H1 (cell line): Measurements from ENCODE around the gene OCSTAMP. TPM values are rescaled to one million over a fixed set of nuclear protein-coding genes. Genes with fewer than 3 reads are reported as not detected.

ENCODE experiments used
- CTCF ChIA-PET: fragments of 300-600 bp; sonication (Branson Sonifier 250); formaldehyde crosslinking; loops from one replicate; lab custom pipeline; 2021; ENCODE audit not compliant: partially characterized antibody; lab: Charles Lee
- POLR2A ChIA-PET: fragments of 300-600 bp; sonication (Branson Sonifier 250); formaldehyde crosslinking; loops from one replicate; lab custom pipeline; 2021; ENCODE audit warnings: inconsistent platforms; ENCODE audit not compliant: partially characterized antibody; lab: Charles Lee
- DNase-seq, 2 experiments: peaks; one replicate each; pipeline versions ENCODE4 v3.0.0 to v3.0.0-alpha.2; 2010 to 2022; ENCODE audit warnings: low spot score in 2 of 2, low read depth in 1 of 2, mixed read lengths in 1 of 2
- FAIRE-seq: peaks from 2 replicates; lab custom pipeline; 2011; peaks lifted over from hg19 to GRCh38; lab: Jason Lieb, UNC
- H2AFZ ChIP-seq: 2 replicates; pipeline ENCODE4 v1.8.1; 2012; ENCODE audit warnings: low read length, inconsistent platforms
- H2AK5ac ChIP-seq: 2 replicates; pipeline ENCODE4 v1.6.1; 2013; ENCODE audit warnings: low read depth, low read length
- H2BK120ac ChIP-seq: replicated peaks from 2 replicates; pipeline ENCODE3; 2013; ENCODE audit warnings: low read depth, low read length, inconsistent platforms
- H2BK12ac ChIP-seq: 2 replicates; pipeline ENCODE4 v1.6.1; 2013; ENCODE audit warnings: low read depth, low read length
- H2BK15ac ChIP-seq: 2 replicates; pipeline ENCODE4 v1.6.1; 2013; ENCODE audit warnings: low read length
- H2BK20ac ChIP-seq: 2 replicates; pipeline ENCODE4 v1.6.1; 2013; ENCODE audit warnings: low read length
- H2BK5ac ChIP-seq: 2 replicates; pipeline ENCODE4 v1.6.1; 2013; ENCODE audit warnings: low read depth, low read length
- H3K14ac ChIP-seq: 2 replicates; pipeline ENCODE4 v1.6.1; 2013; ENCODE audit warnings: inconsistent platforms; ENCODE audit not compliant: insufficient read length
- H3K18ac ChIP-seq: 2 replicates; pipeline ENCODE4 v1.6.1; 2013; ENCODE audit warnings: low read length; ENCODE audit errors: extremely low read depth
- H3K23ac ChIP-seq: 2 replicates; pipeline ENCODE4 v1.6.1; 2013; ENCODE audit warnings: inconsistent platforms; ENCODE audit not compliant: insufficient read length
- H3K23me2 ChIP-seq: 2 replicates; pipeline ENCODE4 v1.6.1; 2013; ENCODE audit warnings: low read depth, low read length
- H3K27ac ChIP-seq: 2 replicates; pipeline ENCODE4 v1.6.1; 2011; ENCODE audit warnings: low read depth, low read length, inconsistent platforms
- H3K27me3 ChIP-seq, 4 experiments: replicated peaks in 1 of 4; 1 replicate in 1 of 4; 2 replicates in 3 of 4; pipeline versions ENCODE4 v1.6.1 to v1.8.1; 2011 to 2013; ENCODE audit warnings: low read length in 3 of 4, mild to moderate bottlenecking in 3 of 4, inconsistent platforms in 2 of 4, mixed read lengths in 2 of 4, moderate library complexity in 1 of 4; ENCODE audit not compliant: control insufficient read depth in 3 of 4, insufficient read depth in 3 of 4; ENCODE audit errors: extremely low read depth in 1 of 4
- H3K36me3 ChIP-seq, 4 experiments: 2 replicates each; pipeline versions ENCODE4 v1.6.1 to v1.8.1; 2011 to 2013; ENCODE audit warnings: mild to moderate bottlenecking in 4 of 4, low read length in 3 of 4, moderate library complexity in 2 of 4, control low read depth in 1 of 4, inconsistent platforms in 1 of 4; ENCODE audit not compliant: insufficient read depth in 4 of 4, control insufficient read depth in 2 of 4
- H3K4ac ChIP-seq: replicated peaks from 2 replicates; pipeline ENCODE3; 2013; ENCODE audit warnings: low read length, low read depth, mixed read lengths, inconsistent platforms; ENCODE audit not compliant: insufficient read length
- H3K4me1 ChIP-seq, 4 experiments: replicated peaks in 1 of 4; 1 replicate in 1 of 4; 2 replicates in 3 of 4; pipeline versions ENCODE4 v1.6.1 to v1.8.1; 2011 to 2013; ENCODE audit warnings: low read length in 3 of 4, inconsistent platforms in 2 of 4, mixed read lengths in 1 of 4; ENCODE audit not compliant: insufficient read depth in 4 of 4, control insufficient read depth in 3 of 4
- H3K4me2 ChIP-seq, 2 experiments: 2 replicates each; pipeline versions ENCODE4 v1.6.1 to v1.8.1; 2011 to 2013; ENCODE audit warnings: low read depth in 2 of 2, low read length in 2 of 2, control low read depth in 1 of 2, inconsistent platforms in 1 of 2, mild to moderate bottlenecking in 1 of 2; ENCODE audit not compliant: insufficient read depth in 1 of 2
- H3K4me3 ChIP-seq, 4 experiments: fragments of 200-600, 300-600 bp in 1 of 4; sonication (generic), shearing (Covaris generic), sonication (Bioruptor Twin) in 1 of 4; 2 replicates each; pipeline versions ENCODE4 v1.5.1 to v1.8.1; 2011 to 2016; ENCODE audit warnings: low read length in 4 of 4, low read depth in 3 of 4, control low read depth in 2 of 4, inconsistent platforms in 2 of 4, mild to moderate bottlenecking in 2 of 4, mixed read lengths in 1 of 4, moderate library complexity in 1 of 4; ENCODE audit not compliant: insufficient read depth in 2 of 4; ENCODE audit errors: extremely low read depth in 1 of 4
- H3K56ac ChIP-seq: replicated peaks from 2 replicates; pipeline ENCODE3; 2013; ENCODE audit warnings: low read depth, mild to moderate bottlenecking, mixed read lengths, low read length, inconsistent platforms; ENCODE audit not compliant: insufficient read length
- H3K79me1 ChIP-seq: 2 replicates; pipeline ENCODE4 v1.6.1; 2013; ENCODE audit warnings: low read depth, low read length, control low read depth
- H3K79me2 ChIP-seq, 2 experiments: 2 replicates each; pipeline versions ENCODE4 v1.6.1 to v1.8.1; 2012 to 2013; ENCODE audit warnings: low read length in 2 of 2, mild to moderate bottlenecking in 2 of 2, inconsistent platforms in 1 of 2; ENCODE audit not compliant: insufficient read depth in 2 of 2, control insufficient read depth in 1 of 2
- H3K9ac ChIP-seq, 4 experiments: replicated peaks in 1 of 4; 1 replicate in 1 of 4; 2 replicates in 3 of 4; pipeline versions ENCODE4 v1.6.1 to v1.8.1; 2011 to 2013; ENCODE audit warnings: low read depth in 3 of 4, low read length in 3 of 4, control low read depth in 2 of 4, mild to moderate bottlenecking in 2 of 4, moderate library complexity in 2 of 4, inconsistent platforms in 1 of 4; ENCODE audit errors: extremely low read depth in 1 of 4
- H3K9me3 ChIP-seq, 2 experiments: 2 replicates each; pipeline versions ENCODE4 v1.6.1 to v1.8.1; 2012 to 2013; ENCODE audit warnings: mild to moderate bottlenecking in 2 of 2, moderate library complexity in 2 of 2, control low read depth in 1 of 2, inconsistent platforms in 1 of 2, low read depth in 1 of 2, low read length in 1 of 2, mixed read lengths in 1 of 2; ENCODE audit not compliant: insufficient read depth in 2 of 2
- H4K20me1 ChIP-seq, 2 experiments: replicated peaks in 1 of 2; 2 replicates each; pipeline versions ENCODE3 to v1.8.1; 2011 to 2013; ENCODE audit warnings: inconsistent platforms in 2 of 2, low read length in 2 of 2, mild to moderate bottlenecking in 1 of 2; ENCODE audit not compliant: insufficient read depth in 2 of 2, control insufficient read depth in 1 of 2
- H4K5ac ChIP-seq: 2 replicates; pipeline ENCODE4 v1.6.1; 2013; ENCODE audit warnings: low read length, low read depth, mixed read lengths, inconsistent platforms; ENCODE audit not compliant: insufficient read length
- H4K8ac ChIP-seq: 2 replicates; pipeline ENCODE4 v1.8.0; 2013; ENCODE audit warnings: mild to moderate bottlenecking, moderate library complexity, low read length, inconsistent platforms; ENCODE audit not compliant: insufficient read depth; ENCODE audit errors: extremely low read depth
- H4K91ac ChIP-seq: replicated peaks from 2 replicates; pipeline ENCODE3; 2013; ENCODE audit warnings: low read length, mixed read lengths, inconsistent platforms; ENCODE audit not compliant: insufficient read length
- KDM4A ChIP-seq: IDR thresholded peaks from one replicate; pipeline ENCODE4 v1.7.1; 2012; ENCODE audit warnings: low read depth, mild to moderate bottlenecking, moderate library complexity, low read length, inconsistent platforms; ENCODE audit not compliant: severe bottlenecking
- TEAD4 ChIP-seq: IDR thresholded peaks from 2 replicates; pipeline ENCODE4 v1.6.1; 2012; ENCODE audit warnings: low read depth, low read length, inconsistent platforms, mixed read lengths
- ZNF274 ChIP-seq: IDR thresholded peaks from 2 replicates; pipeline ENCODE4 v1.7.0; 2012; ENCODE audit warnings: low read length, borderline replicate concordance; ENCODE audit errors: extremely low read depth
- WGBS, 2 experiments: shearing (Covaris generic) in 1 of 2; methylation state at CpG; one replicate each; pipeline versions ENCODE4 v1.1.6 to v1.1.7; 2013 to 2015; ENCODE audit warnings: low lambda C conversion rate in 2 of 2, mixed read lengths in 2 of 2, inconsistent platforms in 1 of 2, low coverage in 1 of 2, missing lambda C conversion rate in 1 of 2; ENCODE audit not compliant: insufficient replicate concordance in 2 of 2, insufficient coverage in 1 of 2, insufficient read length in 1 of 2; ENCODE audit errors: extremely low coverage in 1 of 2, missing lambda C conversion rate in 1 of 2; 5-methylcytosine and 5-hydroxymethylcytosine counted together
- polyA plus RNA-seq, 7 experiments: library from polyadenylated mRNA; depleted of rRNA in 3 of 7; stranded (reverse) in 5 of 7; unstranded in 2 of 7; fragments of >200 nt in 5 of 7; fragments of 200-250 nt in 2 of 7; gene quantifications; 1 replicate in 5 of 7; 2 replicates in 1 of 7; 4 replicates in 1 of 7; pipeline versions ENCODE4 v1.2.1 to v1.2.3, GENCODE V29; 2011 to 2013; ENCODE audit warnings: missing spikeins in 2 of 7, mixed read lengths in 2 of 7
- total RNA-seq: library from RNA; stranded (reverse); fragmentation: NEBNext Ultra II Directional; extraction: Animal tissue kit (Norgen Biotek cat#: 25700); gene quantifications from 2 replicates; pipeline ENCODE4 v1.2.1, GENCODE V29; 2021
- TF ChIP-seq, protein P1 (sequence below): IDR thresholded peaks from 2 replicates; pipeline ENCODE4 v1.6.1; 2012; ENCODE audit warnings: low read length, inconsistent platforms
- TF ChIP-seq, protein P2 (sequence below), 3 experiments: IDR thresholded peaks; 1 replicate in 2 of 3; 2 replicates in 1 of 3; pipeline versions ENCODE4 v1.5.1 to v1.6.1; 2011; ENCODE audit warnings: low read length in 3 of 3, mild to moderate bottlenecking in 3 of 3, inconsistent platforms in 2 of 3, low read depth in 1 of 3, moderate library complexity in 1 of 3; ENCODE audit not compliant: insufficient read depth in 1 of 3; ENCODE audit errors: control extremely low read depth in 1 of 3

Gene OCSTAMP
- total and polyA plus RNA-seq, 2 of the 8 experiments (the other 6 are each of a cell fraction or from before 2014, with no cell fraction given): 0.09 to 0.13 TPM

DNA sequence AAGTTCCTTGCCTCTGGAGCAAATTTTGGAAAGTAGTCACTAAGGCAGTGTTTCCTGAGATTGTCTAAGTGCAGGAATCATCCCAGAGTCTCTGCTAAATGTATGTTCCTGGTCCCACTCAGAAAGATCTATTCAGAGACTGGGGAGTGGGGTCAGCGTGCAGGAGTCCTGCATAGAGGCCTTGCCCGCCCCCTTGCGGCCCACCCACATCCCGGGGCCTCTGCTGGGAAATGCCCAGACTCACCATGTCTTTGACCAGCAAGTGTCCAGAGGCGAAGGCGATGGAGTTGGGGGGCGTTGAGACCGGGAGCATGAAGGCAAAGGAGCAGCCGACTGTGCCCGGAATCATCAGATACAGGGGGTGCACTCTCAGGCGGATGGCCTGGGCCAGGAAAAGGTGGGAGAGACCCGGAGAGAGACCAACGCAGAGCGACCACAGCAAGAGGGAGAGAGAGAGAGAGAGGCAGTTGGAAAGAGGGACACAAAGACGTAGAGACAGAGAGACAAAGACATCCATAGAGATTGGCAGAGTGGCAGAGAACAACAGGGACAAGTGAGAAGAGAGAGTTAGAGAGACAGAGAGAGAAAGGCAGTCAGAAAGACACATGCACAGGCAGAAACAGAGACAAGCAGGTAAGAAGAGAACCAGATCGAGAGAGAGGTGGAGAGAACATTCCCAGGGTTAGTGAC lies 12.9 kb upstream of the OCSTAMP start:
- Histone ChIP-seq H2AFZ (peak overlapping the region; percentile 98), H3K9me3 (no peaks in the 10 kb centered on the region), H3K18ac (peak overlapping the region; percentile 96), H2BK15ac (peak overlapping the region; percentile 89), H3K14ac (no peak overlapping the region), H4K8ac (0 out of 2 replicates have a peak overlapping the region, but pooled peaks have one; percentile 68), H4K91ac (peak overlapping the region; percentile 59), H3K27me3 (no peaks in the 10 kb centered on the region), H4K5ac (peak overlapping the region; percentile 87), H2BK120ac (peak overlapping the region; percentile 62), H3K4ac (peak overlapping the region; percentile 92), H2BK5ac (peak overlapping the region; percentile 85; the same call in 1 of the 2 replicates), H3K4me1 (peaks cover 8 to 19% (median 13%) of the 10 kb centered on the region in 4 experiments), H3K79me2 (no peaks in the 10 kb centered on the region), H3K23me2 (peaks cover 2% of the 10 kb centered on the region; the same call in 1 of the 2 replicates), H3K36me3 (no peaks in the 10 kb centered on the region), H3K4me2 (peak overlapping the region; percentile 73 to 77), H3K27ac (peak overlapping the region; percentile 78; the same call in 1 of the 2 replicates), H3K4me3 (peak overlapping the region in 3 of 4 experiments; percentile 27 to 51 (median 45); a peak in 4 of 8 replicates), H2BK12ac (peak overlapping the region; percentile 60; the same call in 1 of the 2 replicates), H2AK5ac (peak overlapping the region; percentile 83), H4K20me1 (no peaks in the 10 kb centered on the region), H3K79me1 (no peaks in the 10 kb centered on the region; the same call in 1 of the 2 replicates), H3K23ac (no peak overlapping the region), H3K9ac (0 out of 7 replicates have a peak overlapping the region, but pooled peaks of 1 of the 4 experiments have one; percentile 12), H2BK20ac (peak overlapping the region; percentile 93), H3K56ac (no peak overlapping the region)
- CTCF ChIA-PET: interaction anchor here (0.7 to 4.9 kb wide), 37 partner anchors 8 to 160 kb away, joined by 3 to 64 read pairs (median 4); partner anchors contain the start of gene OCSTAMP
- POLR2A ChIA-PET: interaction anchor here (0.8 to 1.0 kb wide), 2 partner anchors 23 to 50 kb away, joined by 3 read pairs; partner anchors contain the start of gene ZNF334
- FAIRE-seq: no peak
- WGBS, 2 experiments: 73% methylated on average over 16 of the region's 16 CpGs; no CpG with 5 or more reads in 1 of the 2 experiments
- DNase-seq: peak in 1 of 2 experiments; percentile 68
- TF ChIP-seq KDM4A: no peak
- TF ChIP-seq ZNF274: no peak
- TF ChIP-seq, protein P1, sequence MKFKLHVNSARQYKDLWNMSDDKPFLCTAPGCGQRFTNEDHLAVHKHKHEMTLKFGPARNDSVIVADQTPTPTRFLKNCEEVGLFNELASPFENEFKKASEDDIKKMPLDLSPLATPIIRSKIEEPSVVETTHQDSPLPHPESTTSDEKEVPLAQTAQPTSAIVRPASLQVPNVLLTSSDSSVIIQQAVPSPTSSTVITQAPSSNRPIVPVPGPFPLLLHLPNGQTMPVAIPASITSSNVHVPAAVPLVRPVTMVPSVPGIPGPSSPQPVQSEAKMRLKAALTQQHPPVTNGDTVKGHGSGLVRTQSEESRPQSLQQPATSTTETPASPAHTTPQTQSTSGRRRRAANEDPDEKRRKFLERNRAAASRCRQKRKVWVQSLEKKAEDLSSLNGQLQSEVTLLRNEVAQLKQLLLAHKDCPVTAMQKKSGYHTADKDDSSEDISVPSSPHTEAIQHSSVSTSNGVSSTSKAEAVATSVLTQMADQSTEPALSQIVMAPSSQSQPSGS: no peak
- TF ChIP-seq TEAD4: no peak
- TF ChIP-seq, protein P2, sequence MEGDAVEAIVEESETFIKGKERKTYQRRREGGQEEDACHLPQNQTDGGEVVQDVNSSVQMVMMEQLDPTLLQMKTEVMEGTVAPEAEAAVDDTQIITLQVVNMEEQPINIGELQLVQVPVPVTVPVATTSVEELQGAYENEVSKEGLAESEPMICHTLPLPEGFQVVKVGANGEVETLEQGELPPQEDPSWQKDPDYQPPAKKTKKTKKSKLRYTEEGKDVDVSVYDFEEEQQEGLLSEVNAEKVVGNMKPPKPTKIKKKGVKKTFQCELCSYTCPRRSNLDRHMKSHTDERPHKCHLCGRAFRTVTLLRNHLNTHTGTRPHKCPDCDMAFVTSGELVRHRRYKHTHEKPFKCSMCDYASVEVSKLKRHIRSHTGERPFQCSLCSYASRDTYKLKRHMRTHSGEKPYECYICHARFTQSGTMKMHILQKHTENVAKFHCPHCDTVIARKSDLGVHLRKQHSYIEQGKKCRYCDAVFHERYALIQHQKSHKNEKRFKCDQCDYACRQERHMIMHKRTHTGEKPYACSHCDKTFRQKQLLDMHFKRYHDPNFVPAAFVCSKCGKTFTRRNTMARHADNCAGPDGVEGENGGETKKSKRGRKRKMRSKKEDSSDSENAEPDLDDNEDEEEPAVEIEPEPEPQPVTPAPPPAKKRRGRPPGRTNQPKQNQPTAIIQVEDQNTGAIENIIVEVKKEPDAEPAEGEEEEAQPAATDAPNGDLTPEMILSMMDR (IDR thresholded peaks at IDR 0.05; ENCODE audit: control extremely low read depth in 1 of 3, insufficient read depth in 1 of 3, low read depth in 1 of 3, low read length in 3 of 3): peak; percentile 45 to 55 (median 46)
